Activated T-cell treated with anti-CD3 and anti-CD28 coated beads for 1 hour (primary cell): Measurements from ENCODE around the gene SLC35F1.
"Not testable (repeated sequence)": the region's sequence is repeated elsewhere in the genome, so short reads cannot be mapped to it uniquely, and the experiment has no call there.

ENCODE experiments used
- DNase-seq: peaks from one replicate; pipeline ENCODE4 v3.0.0-alpha.2; 2020; ENCODE audit warnings: low read depth

The SLC35F1 gene

GRCh38 chr6:117927866-117928265, 20.8 kb downstream of the SLC35F1 start:
- DNase-seq: no peak

- DNase-seq: no peak
Observed at GRCh38 chr6:117928833-117929232, 21.8 kb downstream of the SLC35F1 start.

DNA sequence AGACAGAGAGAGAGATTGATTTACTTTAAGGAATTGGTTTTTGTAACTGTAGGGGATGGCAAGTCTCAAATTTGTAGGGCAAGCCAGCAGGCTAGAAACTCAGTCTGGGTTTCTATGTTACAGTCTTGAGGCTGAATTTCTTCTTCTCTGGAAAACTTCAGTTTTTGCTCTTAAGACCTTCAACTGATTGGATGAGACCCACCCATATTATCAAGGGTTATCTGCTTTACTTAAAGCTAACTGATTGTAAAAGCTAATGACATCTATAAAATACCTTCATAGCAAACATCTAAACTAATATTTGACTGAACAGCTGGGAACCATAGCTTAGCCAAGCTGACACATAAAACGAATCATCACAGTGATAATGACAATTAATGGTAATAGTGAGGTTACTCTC, 22.4 kb downstream of the SLC35F1 start:
- no peak for DNase-seq

DNA sequence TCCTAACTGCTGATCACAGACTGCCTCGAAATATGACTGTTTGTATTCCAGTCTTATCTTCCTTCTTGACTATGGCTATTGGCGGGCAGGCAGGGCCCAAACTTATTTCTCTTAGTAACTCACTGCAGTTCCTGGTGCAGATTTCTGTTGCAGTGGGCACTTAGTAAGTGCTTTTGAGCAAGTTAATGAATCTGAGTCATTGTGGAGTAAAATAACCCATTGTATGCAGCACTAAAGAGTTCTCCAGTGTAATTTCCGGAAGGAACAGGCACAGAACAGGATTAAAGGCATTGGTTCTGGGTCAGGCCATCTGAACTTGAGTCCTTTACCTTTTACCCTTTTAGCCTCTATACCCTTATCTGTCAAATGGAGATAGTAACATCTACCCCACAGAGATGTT, 23.6 kb downstream of the SLC35F1 start:
- DNase-seq: no peak

DNA sequence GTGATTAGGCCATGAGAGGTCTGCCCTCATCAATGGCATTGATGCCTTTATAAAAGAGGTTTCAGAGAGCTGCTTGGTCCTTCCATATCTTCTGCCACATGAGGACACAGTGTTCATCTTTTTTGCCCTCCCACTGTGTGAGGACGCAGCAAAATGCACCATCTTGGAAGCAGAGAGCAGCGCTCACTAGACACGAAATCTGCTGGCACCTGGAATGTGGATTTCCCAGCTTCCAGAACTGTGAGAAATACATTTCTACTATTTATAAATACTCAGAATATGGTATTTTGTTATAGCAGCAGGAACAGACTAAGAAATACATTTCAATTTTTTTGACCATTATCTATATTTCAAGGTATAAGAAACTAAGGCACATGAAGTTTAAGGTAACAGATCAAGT, 24.9 kb downstream of the SLC35F1 start:
- DNase-seq: no peak

GRCh38 chr6:117932676-117933075, 25.6 kb downstream of the SLC35F1 start:
- no peak for DNase-seq

DNA sequence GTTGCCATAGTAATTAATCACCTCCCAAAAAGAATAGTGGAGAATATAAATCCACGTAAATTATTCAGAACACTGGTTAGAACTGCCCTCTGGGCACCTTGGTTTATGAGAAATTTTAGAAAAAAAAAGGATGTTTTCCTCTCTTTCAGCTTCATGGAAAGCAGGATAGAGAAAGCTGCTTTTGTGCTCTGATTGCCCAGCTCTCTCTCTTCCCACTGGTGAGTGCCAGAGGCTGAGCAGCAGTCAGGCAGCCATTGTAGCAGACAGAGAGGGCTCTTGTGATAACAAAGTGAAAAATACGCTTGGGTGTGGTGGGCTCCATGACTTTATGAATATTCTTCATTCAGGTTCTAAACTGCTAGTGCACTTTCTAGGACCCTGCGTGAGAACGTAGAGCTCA, 26.4 kb downstream of the SLC35F1 start:
- no peak for DNase-seq

DNA sequence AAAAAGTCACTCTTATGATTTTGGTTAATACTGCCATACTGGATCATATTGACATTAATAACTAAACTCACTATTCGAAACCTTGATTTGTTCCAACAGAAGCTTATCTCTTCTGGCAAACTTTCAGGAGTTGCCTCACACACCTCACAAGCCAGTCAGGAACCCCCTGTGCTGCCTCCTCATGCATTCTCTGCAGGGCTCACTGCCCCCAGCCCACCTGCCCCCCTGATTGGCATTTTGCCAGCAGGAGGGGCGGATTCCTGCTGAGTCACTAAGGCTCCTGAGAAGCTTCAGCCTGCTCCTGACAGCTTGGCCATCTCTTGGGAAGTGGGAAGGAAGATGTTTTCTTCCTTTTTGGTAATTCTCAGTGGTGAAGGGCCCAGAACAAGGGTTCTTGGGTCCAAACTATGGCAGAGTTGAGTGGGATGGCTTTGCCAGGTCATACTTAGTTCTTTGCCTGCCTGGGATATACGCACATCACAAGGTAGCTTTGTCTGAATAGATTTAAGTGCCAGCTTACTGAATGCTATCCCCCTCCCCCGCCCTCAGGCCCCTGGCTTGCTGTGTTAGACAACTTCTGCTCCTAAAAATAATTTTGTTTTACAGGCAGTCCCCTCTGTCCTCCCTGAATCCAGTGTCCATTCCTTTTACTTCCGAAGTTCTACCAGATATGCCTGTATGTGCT, 31.4 kb downstream of the SLC35F1 start:
- no peak for DNase-seq

DNA sequence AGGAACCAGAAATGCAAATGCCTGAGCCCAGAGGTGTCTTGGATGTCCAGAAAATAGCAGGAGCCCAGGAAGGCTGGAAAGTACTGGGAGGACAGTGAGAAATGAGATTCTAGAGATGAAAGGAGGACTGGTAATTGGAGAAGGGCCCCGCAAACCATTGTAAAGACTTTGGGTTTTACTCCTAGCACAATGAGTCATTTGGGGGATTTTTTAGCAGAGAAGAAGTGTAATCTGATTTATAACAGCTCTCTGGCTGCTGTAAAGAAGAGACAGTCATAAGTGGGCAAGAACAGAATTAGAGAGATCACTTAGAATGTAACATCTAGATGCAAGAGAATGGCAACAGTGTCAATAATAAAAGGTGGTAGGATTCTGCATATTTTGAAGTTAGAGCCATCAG, 40.2 kb downstream of the SLC35F1 start:
- DNase-seq: no peak

DNA sequence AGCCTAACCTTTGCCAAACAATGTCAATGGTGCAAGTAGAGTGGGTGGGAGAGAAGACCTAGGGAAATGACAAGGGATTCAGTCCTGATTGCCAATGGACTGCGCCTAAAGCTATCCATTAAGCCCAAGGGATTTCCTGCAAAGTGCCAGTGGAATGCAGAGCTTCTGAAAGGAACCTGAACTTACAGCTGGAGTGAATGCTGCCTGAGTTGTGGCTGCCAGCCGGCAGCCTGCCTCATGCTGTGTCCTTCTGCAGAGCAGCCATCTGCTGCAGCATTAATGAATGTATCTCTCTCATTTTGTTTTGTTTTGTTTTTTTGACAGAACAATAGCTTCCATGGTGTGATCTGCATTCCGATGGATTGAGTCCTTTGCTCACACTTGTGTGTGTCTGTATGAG, 44.7 kb downstream of the SLC35F1 start:
- no peak for DNase-seq

- no peak for DNase-seq
Observed at GRCh38 chr6:117955684-117956256, 48.7 kb downstream of the SLC35F1 start.

GRCh38 chr6:117956386-117956785, 49.3 kb downstream of the SLC35F1 start:
- no peak for DNase-seq

DNA sequence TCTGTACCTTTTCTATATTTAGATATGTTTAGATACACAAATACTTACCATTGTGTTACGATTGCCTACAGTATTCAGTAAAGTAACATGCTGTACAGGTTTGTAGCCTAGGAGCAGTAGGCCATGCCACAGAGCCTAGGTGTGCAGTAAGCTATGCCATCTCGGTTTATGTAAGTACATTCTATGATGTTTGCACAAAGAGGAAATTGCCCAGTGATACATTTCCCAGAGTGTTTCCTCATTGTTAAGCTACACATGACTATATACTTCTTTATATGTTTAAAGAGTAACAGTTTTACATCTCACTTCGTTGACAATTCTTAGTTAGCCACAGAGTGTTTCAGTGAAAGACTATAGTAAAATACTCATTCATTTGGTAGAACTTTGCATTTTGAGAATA, 51.5 kb downstream of the SLC35F1 start:
- DNase-seq: no peak

- DNase-seq: no peak
Observed at GRCh38 chr6:117960877-117961276, 53.8 kb downstream of the SLC35F1 start.

DNA sequence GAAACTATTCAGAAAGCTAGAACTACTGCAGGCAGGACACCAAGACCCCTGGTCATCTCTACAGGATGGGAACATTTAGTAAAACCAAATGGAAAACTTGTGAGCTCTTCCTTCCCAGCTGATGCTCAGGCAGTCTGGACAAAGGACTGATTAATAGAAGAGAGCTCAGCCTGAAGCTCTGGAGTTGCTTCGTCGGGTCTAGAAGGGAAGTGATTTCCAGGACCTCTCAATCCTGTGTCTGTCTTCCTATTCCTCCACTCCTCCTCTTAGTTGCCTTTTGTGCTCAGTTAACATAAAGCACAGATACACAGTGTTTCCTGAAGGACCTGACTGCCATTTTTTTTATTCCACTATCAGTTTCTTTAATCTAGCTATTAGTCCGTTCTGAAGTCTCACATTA, 54.2 kb downstream of the SLC35F1 start:
- no peak for DNase-seq

DNA sequence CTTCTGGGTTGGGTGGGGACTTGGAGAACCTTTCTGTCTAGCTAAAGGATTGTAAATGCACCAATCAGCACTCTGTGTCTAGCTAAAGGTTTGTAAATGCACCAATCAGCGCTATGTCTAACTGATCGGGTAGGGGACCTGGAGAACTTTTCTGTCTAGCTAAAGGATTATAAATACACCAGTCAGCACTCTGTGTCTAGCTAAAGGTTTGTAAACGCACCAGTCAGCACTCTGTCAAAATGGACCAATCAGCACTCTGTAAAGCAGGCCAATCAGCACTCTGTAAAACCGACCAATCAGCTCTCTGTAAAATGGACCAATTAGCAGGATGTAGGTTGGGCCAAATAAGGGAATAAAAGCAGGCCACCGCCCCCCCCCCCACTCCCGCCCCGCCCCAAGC, 58.7 kb downstream of the SLC35F1 start:
- not testable (repeated sequence) for DNase-seq

- DNase-seq: no peak
Observed at GRCh38 chr6:117971637-117972036, 64.6 kb downstream of the SLC35F1 start.

- no peak for DNase-seq
Observed at GRCh38 chr6:117974914-117975627, 68.0 kb downstream of the SLC35F1 start.

DNA sequence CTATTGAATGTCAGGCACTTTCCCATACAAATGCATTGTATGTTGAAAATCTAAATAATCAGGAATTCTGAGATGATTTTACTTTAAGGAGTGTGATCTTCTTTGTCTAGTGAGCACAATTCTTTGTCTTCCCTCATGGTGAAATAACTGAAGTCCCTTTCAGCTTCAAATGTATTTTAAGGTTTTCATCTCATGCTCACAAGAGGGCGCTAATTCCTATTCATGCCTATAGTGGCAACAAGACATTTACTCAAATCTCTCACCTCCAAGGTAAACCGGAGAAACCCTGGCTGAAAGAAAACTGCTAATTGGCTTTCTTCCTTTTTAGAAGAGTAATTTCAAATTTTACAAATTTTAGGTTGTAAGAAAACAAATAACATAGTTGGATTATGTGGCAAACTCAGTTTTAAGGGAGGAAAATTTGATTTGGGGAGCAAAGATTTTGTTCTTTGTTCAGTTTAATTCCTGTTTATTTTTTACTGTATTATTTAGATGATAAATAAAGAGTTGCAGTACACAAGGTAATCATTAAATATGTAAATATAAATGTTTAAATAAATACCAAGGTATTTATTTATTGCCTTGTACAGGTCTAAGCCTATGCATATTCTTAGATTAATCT, 69.1 kb downstream of the SLC35F1 start:
- no peak for DNase-seq

- DNase-seq: no peak
Observed at GRCh38 chr6:117985916-117986315, 78.9 kb downstream of the SLC35F1 start.

- DNase-seq: no peak
Observed at GRCh38 chr6:117986396-117986795, 79.3 kb downstream of the SLC35F1 start.

DNA sequence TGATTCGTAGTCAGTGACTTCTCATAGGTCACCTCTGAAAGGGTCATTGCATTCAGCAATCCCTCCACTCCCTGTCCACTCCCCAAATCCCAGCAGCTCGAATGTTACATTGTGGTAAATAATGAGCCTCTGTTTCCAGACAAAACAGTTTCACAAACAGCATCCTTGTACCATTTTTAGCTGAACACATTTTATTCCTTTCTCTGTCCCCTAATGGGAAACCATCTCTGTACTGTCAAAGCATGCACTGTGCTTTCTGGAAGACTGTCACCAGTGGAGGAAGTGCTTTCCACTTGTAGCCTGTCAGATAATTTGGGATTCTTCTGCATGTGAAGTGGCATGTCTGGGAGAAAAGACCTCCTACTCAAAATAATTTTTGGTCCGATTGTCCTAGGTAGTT, 82.0 kb downstream of the SLC35F1 start:
- DNase-seq: no peak

DNA sequence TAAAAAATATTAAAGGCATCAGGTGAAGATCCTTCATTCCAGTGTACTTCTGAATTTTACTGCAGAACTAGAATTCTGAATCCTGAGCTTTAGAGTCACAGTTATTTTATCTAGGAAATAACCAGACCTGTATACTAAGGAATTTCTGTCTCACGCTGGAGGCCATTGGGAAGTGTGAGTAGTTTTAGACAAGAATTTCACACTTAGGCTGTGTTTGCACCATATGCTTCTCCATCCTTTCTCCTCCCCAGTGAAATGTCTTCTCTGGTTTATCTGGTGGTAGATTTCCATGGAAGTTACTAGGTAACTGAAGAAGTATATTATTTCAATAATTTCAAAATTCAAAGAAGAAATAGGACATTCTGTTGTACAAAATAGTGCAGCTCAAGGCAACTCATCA, 83.1 kb downstream of the SLC35F1 start:
- no peak for DNase-seq
